ACC112 (cell line): Measurements from ENCODE around the gene HEXIM1.

Experiments
- H2AFZ ChIP-seq: fragments of 200-600 bp; sonication (generic); one replicate; pipeline ENCODE4 v1.6.0; 2017; ENCODE audit warnings: antibody characterized with exemption, low read length; ENCODE audit not compliant: unreplicated experiment
- H3K27ac ChIP-seq: fragments of 200-600 bp; sonication (generic); 2 replicates; pipeline ENCODE4 v1.5.1; 2014; ENCODE audit warnings: low read depth, mild to moderate bottlenecking, antibody characterized with exemption, low read length, moderate library complexity
- H3K27me3 ChIP-seq: fragments of 200-600 bp; sonication (generic); 2 replicates; pipeline ENCODE4 v1.6.1; 2014; ENCODE audit warnings: mild to moderate bottlenecking, antibody characterized with exemption, low read length, moderate library complexity, mixed read lengths; ENCODE audit not compliant: insufficient read depth
- H3K36me3 ChIP-seq: fragments of 200-600 bp; sonication (generic); 2 replicates; pipeline ENCODE4 v1.6.1; 2016; ENCODE audit warnings: mild to moderate bottlenecking, antibody characterized with exemption, low read length, moderate library complexity, mixed read lengths; ENCODE audit not compliant: insufficient read depth
- H3K4me1 ChIP-seq: fragments of 200-600 bp; sonication (generic); one replicate; pipeline ENCODE4 v1.6.1; 2016; ENCODE audit warnings: low read length, mixed read lengths; ENCODE audit not compliant: insufficient read depth, unreplicated experiment, control insufficient read depth
- H3K4me3 ChIP-seq: fragments of 200-600 bp; sonication (generic); 2 replicates; pipeline ENCODE4 v1.5.1; 2014; ENCODE audit warnings: mild to moderate bottlenecking, low read depth, low read length
- H3K79me2 ChIP-seq: fragments of 200-600 bp; sonication (generic); one replicate; pipeline ENCODE4 v1.6.0; 2016; ENCODE audit warnings: low read length; ENCODE audit not compliant: control insufficient read depth, unreplicated experiment, insufficient read depth

Gene HEXIM1

GRCh38 chr17:45148183-45149036 is at the start of gene HEXIM1:
Gene HEXIM1, plus strand, starts transcription at chr17:45148475. Its CDS starts 716 bp downstream, at chr17:45149191.
- H3K36me3 ChIP-seq: no peaks in the 10 kb centered on the region
- peak within 1 kb of the TSS; percentile 40 for H2AFZ ChIP-seq
- peak within 1 kb of the TSS; percentile 93 for H3K27ac ChIP-seq
- peak within 1 kb of the TSS; percentile 83 for H3K4me3 ChIP-seq
- H3K79me2 ChIP-seq: peaks cover 35% of the 10 kb centered on the region
- no peaks in the 10 kb centered on the region for H3K27me3 ChIP-seq
- peaks cover 28% of the 10 kb centered on the region for H3K4me1 ChIP-seq

DNA sequence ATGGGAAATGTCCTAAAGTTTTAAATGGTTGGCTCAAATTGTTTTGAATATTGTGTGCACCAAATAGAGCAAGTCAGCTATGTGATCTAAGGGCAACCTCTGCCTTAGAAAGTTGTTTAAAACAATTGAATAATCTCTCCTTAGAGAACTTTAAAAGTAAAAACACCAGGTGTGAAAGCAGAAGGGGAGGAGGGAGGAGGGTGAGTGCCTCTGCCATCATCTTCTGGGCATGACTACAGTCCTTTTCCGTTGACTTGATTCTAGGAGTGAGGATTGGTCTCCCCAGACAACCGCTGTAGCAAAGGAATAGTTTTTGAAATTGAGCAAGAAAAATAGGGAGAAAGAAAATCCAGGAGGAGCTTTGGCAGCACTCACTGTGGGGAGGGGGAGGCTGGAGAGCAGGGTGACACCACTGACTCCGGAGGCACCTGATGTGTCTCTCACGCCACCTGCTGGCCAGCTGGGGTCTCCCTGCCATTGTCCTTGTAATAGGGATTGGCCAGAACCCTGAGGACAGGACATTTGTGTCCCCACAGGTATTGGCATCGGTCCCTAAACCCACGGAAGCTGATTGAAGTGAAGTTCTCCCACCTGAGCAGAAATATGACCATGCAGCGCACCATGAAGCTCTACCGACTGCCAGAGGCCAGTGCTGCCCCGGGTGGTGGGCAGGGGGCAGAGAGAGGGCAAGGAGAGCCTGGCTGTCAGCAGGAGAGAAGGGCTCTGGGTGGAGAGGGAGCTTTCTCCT is 49.2 kb upstream of the HEXIM1 start:
- H3K4me1 ChIP-seq: peaks cover 2% of the 10 kb centered on the region
- no peaks in the 10 kb centered on the region for H3K27me3 ChIP-seq
- H3K4me3 ChIP-seq: no peak overlapping the region
- no peaks in the 10 kb centered on the region for H3K79me2 ChIP-seq
- H2AFZ ChIP-seq: no peak overlapping the region
- peaks cover 39% of the 10 kb centered on the region for H3K36me3 ChIP-seq
- no peak overlapping the region for H3K27ac ChIP-seq

- Histone ChIP-seq H3K27ac (no peak overlapping the region), H3K79me2 (no peaks in the 10 kb centered on the region)
Measured at GRCh38 chr17:45101546-45101882, 46.8 kb upstream of the HEXIM1 start.

GRCh38 chr17:45101883-45102811 is 46.1 kb upstream of the HEXIM1 start:
- Histone ChIP-seq H3K4me3 (no peak overlapping the region), H3K27me3 (no peaks in the 10 kb centered on the region), H3K4me1 (no peaks in the 10 kb centered on the region), H3K36me3 (peaks cover 44% of the 10 kb centered on the region), H2AFZ (no peak overlapping the region), H3K79me2 (no peaks in the 10 kb centered on the region), H3K27ac (no peak overlapping the region)

More at GRCh38 chr17:45101546-45101882, 46.8 kb upstream of the HEXIM1 start:
- no peak overlapping the region for H2AFZ ChIP-seq
- no peaks in the 10 kb centered on the region for H3K4me1 ChIP-seq
- H3K4me3 ChIP-seq: no peak overlapping the region
- H3K27me3 ChIP-seq: no peaks in the 10 kb centered on the region
- peaks cover 50% of the 10 kb centered on the region for H3K36me3 ChIP-seq

GRCh38 chr17:45102856-45103255 is 45.4 kb upstream of the HEXIM1 start:
- no peak overlapping the region for H3K4me3 ChIP-seq
- no peak overlapping the region for H2AFZ ChIP-seq
- peaks cover 37% of the 10 kb centered on the region; the same call in 1 of the 2 replicates for H3K36me3 ChIP-seq
- H3K79me2 ChIP-seq: no peaks in the 10 kb centered on the region
- no peak overlapping the region for H3K27ac ChIP-seq
- no peaks in the 10 kb centered on the region for H3K27me3 ChIP-seq
- H3K4me1 ChIP-seq: no peaks in the 10 kb centered on the region

- H3K4me1 ChIP-seq: no peaks in the 10 kb centered on the region
- H3K27ac ChIP-seq: no peak overlapping the region
- H3K79me2 ChIP-seq: no peaks in the 10 kb centered on the region
- no peak overlapping the region for H3K4me3 ChIP-seq
- H3K27me3 ChIP-seq: no peaks in the 10 kb centered on the region
- H3K36me3 ChIP-seq: peaks cover 33% of the 10 kb centered on the region; the same call in 1 of the 2 replicates
- H2AFZ ChIP-seq: no peak overlapping the region
Measured at GRCh38 chr17:45103269-45103795, 44.9 kb upstream of the HEXIM1 start.

DNA sequence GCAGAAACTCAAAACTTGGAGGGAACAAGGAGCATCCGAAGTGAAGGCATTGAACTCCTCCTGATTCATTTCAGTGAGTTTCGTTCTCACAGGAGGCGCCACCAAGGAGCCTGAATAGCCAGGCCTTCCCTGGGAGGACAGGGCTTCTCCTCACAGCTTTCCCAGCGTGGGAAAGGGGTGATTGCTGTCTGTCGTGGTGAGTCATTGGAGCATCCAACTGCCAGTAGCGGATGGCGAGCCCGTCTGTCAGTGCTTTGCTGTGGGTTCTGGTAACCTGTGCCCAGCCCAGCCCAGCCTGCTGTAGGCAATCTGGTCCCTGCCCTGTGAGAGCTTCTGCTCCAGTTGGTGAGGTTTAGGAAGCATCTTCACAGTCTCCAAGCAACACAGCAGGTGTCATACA is 44.2 kb upstream of the HEXIM1 start:
- H3K4me1 ChIP-seq: no peaks in the 10 kb centered on the region
- no peaks in the 10 kb centered on the region for H3K79me2 ChIP-seq
- no peak overlapping the region for H3K27ac ChIP-seq
- peaks cover 27% of the 10 kb centered on the region; the same call in 1 of the 2 replicates for H3K36me3 ChIP-seq
- no peaks in the 10 kb centered on the region for H3K27me3 ChIP-seq
- H2AFZ ChIP-seq: no peak overlapping the region
- H3K4me3 ChIP-seq: no peak overlapping the region

GRCh38 chr17:45104497-45104896 is 43.8 kb upstream of the HEXIM1 start:
- Histone ChIP-seq H3K27me3 (no peaks in the 10 kb centered on the region), H2AFZ (no peak overlapping the region), H3K4me3 (no peak overlapping the region), H3K36me3 (peaks cover 27% of the 10 kb centered on the region; the same call in 1 of the 2 replicates), H3K27ac (no peak overlapping the region), H3K4me1 (no peaks in the 10 kb centered on the region), H3K79me2 (no peaks in the 10 kb centered on the region)

DNA sequence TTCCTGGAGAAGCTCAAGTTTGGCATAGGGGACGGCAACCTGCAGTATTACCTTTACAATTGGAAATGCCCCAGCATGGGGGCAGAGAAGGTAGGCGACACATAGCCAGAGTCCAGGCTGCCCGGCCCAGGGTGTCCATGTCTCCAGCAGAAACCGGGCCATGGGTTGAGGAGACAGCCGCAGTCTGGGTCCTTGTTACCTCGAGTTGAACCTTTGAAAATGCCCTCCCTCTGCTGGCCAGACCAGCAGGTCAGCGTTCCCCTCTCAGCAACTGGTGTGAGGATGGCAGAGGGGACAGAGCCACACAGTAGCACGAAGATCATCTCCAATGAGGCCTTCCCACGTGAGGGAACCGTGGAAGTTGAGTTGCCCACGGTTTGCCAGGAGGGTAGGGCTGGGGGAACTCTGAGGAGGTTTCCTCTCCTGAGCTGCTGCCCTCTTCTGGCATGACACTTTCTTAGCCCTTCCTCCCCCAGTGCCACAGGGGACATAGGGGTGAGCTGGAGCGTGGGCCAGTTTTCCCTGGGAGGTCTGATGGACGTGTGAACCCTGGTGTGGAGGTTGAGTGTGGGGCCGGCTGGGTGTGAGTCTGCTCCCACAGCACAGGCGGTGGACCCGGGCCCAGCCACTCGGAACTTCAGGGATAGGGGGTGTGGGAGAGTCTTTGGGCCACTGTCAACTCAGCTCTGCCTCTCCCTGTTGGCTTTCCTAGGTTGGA is 43.2 kb upstream of the HEXIM1 start:
- no peak overlapping the region for H3K27ac ChIP-seq
- H3K79me2 ChIP-seq: no peaks in the 10 kb centered on the region
- no peaks in the 10 kb centered on the region for H3K27me3 ChIP-seq
- no peak overlapping the region for H2AFZ ChIP-seq
- no peaks in the 10 kb centered on the region for H3K4me1 ChIP-seq
- no peak overlapping the region for H3K4me3 ChIP-seq
- H3K36me3 ChIP-seq: peaks cover 27% of the 10 kb centered on the region; the same call in 1 of the 2 replicates
